ENCODE data around the gene NKAIN4.

NKAIN4 gene

GRCh38 chr20:63264519-63264918 lies 10.3 kb upstream of the NKAIN4 start:
- no peak for DNase-seq (ENCODE audit: low spot score)
- in situ Hi-C loops (cut with MboI; ENCODE audit: low sequenced_read_pairs, unreplicated experiment), result no loop called here
- TF ChIP-seq CTCF (IDR thresholded peaks at IDR 0.05; ENCODE audit: borderline replicate concordance, control extremely low read depth, extremely low read depth, insufficient read depth, missing control alignments), result no peak

- in situ Hi-C loops (cut with MboI; ENCODE audit: low sequenced_read_pairs, unreplicated experiment), result no loop called here
- DNase-seq (ENCODE audit: low spot score), result no peak
- TF ChIP-seq CTCF (IDR thresholded peaks at IDR 0.05; ENCODE audit: borderline replicate concordance, control extremely low read depth, extremely low read depth, insufficient read depth, missing control alignments), result no peak
These were observed 9.7 kb upstream of the NKAIN4 start for GRCh38 chr20:63264000-63264399.

GRCh38 chr20:63262836-63263235 lies 8.6 kb upstream of the NKAIN4 start:
- in situ Hi-C loops (cut with MboI; ENCODE audit: low sequenced_read_pairs, unreplicated experiment), result no loop called here
- TF ChIP-seq CTCF (IDR thresholded peaks at IDR 0.05; ENCODE audit: borderline replicate concordance, control extremely low read depth, extremely low read depth, insufficient read depth, missing control alignments), result no peak
- no peak for DNase-seq (ENCODE audit: low spot score)

- in situ Hi-C loops (cut with MboI; ENCODE audit: low sequenced_read_pairs, unreplicated experiment), result no loop called here
- DNase-seq (ENCODE audit: low spot score), result no peak
- no peak for TF ChIP-seq CTCF (IDR thresholded peaks at IDR 0.05; ENCODE audit: borderline replicate concordance, control extremely low read depth, extremely low read depth, insufficient read depth, missing control alignments)
These were observed 7.7 kb upstream of the NKAIN4 start for GRCh38 chr20:63261795-63262528.

- in situ Hi-C loops (cut with MboI; ENCODE audit: low sequenced_read_pairs, unreplicated experiment), result no loop called here
- no peak for TF ChIP-seq CTCF (IDR thresholded peaks at IDR 0.05; ENCODE audit: borderline replicate concordance, control extremely low read depth, extremely low read depth, insufficient read depth, missing control alignments)
- DNase-seq (ENCODE audit: low spot score), result no peak
These were observed 7.0 kb upstream of the NKAIN4 start for GRCh38 chr20:63261060-63261794.

GRCh38 chr20:63260521-63260920 lies 6.3 kb upstream of the NKAIN4 start:
- no peak for TF ChIP-seq CTCF (IDR thresholded peaks at IDR 0.05; ENCODE audit: borderline replicate concordance, control extremely low read depth, extremely low read depth, insufficient read depth, missing control alignments)
- in situ Hi-C loops (cut with MboI; ENCODE audit: low sequenced_read_pairs, unreplicated experiment), result no loop called here
- no peak for DNase-seq (ENCODE audit: low spot score)
